Stimulated activated CD4-positive, alpha-beta T cell treated with anti-CD3 and anti-CD28 coated beads, Interleukin-1b, Interleukin-23, amount 100 ng/mL, for 24 hours (primary cell): ENCODE measurements around the gene ZBTB46.

Experiments used
- DNase-seq, 4 experiments: peaks; one replicate each; pipeline ENCODE4 v3.0.0-alpha.2; 2020; ENCODE audit warnings: low read depth in 4 of 4, low spot score in 1 of 4

ZBTB46 gene

DNA sequence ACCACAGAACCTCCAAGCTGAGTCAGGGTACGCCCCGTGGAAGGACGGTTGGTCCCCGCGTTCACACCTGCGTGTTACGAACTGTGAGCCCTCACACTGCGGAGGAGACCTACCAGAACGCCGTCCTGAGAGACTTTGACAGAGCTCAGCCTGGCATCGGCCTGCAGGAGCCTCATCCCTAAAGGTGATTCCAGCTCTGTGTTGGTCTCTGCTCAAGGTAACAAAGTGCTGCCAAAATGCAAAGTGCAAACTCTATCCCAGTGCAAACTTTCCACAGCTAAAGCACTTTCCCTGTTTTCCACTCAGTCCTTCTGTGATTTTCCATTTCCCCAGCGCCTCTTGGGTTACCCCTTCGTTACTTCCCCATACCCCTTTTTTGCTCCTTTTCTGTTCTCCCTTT lies 8.6 kb upstream of the ZBTB46 start:
- no peak for DNase-seq

DNA sequence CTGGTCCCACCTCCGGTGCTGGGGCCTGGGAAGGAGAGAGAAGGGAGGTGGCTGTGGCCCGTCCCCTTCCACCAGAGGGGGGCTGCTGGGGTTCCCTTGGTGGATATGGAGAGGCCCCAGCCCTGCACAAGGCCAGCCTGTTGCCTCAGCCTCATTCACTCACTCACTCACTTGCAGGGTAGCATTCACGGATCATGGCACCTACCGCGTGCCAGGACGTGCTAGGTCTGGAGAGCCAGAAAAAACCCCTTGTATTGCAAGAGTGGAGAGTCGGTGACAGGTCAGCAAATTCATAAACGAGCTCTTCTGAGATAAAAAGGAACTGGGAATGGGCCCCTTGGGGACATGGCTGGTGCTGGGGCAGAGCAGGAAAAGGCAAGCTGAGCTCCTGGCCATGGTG lies 6.4 kb upstream of the ZBTB46 start:
- DNase-seq, result no peak

DNA sequence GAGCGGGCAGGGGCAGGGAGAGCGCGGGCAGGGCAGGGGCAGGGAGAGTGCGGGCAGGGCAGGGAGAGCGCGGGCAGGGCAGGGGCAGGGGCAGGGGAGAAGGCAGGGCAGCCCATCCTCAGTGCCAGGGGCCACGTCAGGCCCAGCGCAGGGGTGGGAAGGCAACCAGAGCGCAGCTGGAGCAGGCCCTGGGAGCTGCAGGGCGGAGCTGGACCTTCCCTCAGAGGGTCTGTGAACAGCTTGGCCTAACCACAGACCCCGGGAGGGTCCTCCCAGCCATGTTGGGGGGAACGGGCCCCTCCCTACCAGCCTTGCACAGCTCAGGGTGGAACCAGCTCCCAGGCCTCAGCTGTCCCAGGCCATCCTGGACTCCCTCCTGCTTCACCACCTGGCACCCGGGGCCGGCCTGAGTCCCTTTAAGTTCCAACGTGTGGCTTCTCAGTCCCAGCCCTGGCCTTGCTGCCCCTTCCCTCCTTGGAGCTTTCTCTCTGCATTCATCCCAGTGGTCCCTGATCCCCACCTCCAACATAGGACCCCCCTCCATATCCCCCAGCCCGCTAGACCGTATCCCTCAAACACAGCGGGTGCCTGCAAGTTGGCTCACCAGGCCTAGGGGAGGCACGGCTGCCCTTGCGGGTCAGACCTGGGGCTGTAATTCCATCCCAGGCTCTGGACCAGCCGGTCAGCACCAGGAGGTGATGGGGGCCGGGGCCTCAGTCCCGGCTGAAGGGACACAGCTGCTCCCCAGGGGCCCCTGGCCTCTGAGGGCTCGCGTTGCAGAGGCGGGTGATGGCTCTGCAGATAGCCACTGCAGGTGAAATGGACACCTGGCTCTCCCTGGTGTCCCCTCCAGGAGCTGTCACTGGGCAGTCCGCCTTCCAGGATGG lies 5.6 kb upstream of the ZBTB46 start:
- DNase-seq, result no peak

DNA sequence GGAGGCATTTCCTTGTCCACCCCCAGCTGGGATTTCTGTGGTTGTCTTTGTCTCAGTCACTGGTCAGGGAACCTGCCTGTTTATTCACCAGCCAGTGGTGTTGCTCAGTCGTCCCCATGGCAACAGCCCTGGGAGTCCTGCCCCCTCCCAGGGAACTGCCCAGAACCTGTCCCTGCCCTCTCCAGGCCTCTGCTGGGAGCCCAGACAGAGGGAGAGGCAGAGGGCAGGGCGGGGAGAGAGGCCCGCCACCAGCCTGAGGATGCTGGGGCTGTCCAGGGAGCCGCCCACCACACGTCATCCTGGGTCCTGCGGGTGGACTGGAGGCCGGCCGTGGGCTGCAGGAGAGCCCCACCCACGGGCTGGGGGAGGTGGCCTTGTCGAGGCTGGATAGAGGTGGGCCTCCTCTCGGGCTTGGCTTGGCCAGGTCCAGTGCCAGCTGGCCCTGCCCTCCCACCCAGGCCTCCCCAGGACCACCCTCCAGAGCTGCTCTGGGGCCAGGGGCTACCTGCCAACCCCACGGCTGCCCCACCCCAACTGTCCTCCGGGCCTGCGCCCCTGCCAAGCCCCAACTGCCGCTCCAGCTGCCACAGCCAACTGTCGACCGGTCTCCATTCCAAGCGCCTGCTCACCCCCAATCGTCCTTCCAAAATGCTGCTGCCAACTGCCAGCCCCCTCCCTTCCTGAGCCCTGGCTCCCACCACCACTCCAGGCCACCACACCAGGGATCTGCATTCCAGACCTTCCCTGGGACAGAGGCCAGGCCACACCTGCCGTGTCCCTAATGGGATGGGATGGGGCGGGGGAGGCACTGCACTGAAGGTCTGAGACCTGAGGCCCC lies 4.2 kb upstream of the ZBTB46 start:
- DNase-seq, result no peak

DNA sequence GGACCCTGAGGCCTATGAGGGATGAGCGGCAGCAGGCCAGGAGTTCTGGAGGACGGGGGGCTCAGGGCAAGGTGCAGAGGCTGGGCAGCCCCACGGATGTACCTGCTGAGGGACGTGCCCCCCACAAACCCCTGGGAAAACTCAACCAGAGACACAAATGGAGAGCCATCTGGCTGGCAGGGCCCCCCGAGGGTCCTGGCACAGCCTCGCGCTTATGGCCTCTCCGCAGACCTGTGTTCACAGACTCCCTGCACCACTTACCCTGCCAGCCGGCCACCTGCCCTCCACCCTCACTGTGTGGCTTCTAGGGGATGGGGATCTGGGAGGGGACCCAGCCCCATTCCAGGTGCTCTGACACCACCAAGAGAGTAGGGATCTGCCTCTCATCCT lies 3.4 kb upstream of the ZBTB46 start:
- no peak for DNase-seq

DNA sequence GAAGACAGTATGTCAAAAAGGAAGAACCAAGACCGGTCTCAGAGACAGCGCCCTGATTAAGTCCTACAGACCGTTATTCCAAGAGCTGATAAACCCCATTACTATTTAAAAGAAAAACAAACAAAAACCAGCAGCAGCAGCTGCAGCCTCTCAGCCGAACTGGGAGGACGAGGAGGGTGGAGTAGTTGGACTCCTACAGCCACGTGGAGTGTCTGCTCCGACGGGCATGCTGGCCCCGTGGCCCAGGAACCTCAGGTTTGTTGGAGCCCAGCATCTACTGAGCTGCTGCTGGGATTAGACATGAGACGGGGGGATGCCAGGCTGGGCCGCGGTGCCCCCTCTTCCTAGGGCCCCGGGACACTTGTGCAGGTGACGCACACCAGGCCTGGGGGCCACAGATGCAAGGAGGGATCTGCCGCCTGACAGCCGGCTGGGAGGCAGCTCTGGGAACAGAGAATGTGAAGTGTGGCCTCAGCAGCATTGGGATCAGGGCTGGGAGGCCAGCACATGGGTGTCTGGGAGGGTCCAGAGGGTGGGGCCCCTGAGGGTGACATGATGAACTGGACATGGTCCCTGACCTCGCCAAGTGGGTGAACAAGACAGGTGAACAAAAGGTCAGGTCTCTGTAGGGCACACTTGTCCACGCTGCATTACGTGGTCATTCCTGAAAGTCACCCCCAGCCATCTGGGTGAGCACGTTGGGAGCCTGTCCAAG lies 2.9 kb upstream of the ZBTB46 start:
- no peak for DNase-seq

DNA sequence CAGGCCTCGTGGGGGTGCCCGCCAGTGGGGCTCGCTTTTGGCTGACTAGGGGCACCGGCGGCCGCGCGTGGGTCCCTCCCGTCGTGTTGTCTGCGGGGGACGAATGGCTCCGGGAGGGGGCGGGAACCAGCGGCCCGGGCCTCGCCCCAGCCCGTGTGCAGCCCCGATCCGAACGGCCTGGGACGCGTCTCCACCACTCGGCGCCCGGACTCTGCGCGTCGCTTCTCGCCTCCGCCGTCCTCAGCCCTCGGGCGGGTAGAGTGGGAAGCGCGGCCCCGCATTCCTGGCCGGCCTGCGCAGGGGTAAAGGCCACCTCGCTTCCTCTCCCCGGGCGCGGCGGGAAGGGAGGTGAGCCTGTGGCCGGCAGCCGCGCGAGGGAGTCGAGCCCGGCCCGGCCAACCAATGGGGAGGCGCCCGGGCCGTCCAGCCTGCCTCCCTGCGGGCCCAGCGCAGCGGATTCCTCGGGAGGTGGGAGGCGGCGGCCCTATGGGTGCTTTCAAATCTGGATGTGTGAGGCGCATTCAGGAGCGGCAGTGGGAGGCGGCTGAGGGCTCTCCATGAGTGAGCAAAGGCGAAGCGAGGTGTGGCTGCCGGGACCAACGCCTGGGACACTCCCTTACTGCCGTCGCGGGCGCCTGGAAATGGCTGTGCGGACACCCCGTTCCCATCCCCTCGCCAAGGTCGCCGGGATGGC lies 1.1 kb upstream of the ZBTB46 start:
- no peak for DNase-seq

DNA sequence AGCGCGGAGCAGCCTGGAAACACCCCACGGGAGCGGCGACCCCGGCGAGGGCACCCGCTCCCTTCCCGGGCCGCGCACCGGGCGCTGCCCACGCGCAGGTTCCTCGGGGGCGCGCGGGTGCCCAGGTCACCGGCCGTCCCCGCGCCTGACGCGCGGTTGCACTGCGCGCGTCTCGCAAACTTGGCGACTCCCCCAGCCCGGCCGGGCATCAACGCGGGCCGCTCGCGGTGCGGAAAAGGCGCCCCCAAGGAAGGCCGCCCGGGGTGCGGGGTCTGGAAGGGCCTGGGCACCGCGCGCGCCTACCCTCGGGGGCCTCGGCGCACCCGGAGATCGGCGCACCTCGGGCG lies 555 bp upstream of the ZBTB46 start:
- DNase-seq, result no peak

DNA sequence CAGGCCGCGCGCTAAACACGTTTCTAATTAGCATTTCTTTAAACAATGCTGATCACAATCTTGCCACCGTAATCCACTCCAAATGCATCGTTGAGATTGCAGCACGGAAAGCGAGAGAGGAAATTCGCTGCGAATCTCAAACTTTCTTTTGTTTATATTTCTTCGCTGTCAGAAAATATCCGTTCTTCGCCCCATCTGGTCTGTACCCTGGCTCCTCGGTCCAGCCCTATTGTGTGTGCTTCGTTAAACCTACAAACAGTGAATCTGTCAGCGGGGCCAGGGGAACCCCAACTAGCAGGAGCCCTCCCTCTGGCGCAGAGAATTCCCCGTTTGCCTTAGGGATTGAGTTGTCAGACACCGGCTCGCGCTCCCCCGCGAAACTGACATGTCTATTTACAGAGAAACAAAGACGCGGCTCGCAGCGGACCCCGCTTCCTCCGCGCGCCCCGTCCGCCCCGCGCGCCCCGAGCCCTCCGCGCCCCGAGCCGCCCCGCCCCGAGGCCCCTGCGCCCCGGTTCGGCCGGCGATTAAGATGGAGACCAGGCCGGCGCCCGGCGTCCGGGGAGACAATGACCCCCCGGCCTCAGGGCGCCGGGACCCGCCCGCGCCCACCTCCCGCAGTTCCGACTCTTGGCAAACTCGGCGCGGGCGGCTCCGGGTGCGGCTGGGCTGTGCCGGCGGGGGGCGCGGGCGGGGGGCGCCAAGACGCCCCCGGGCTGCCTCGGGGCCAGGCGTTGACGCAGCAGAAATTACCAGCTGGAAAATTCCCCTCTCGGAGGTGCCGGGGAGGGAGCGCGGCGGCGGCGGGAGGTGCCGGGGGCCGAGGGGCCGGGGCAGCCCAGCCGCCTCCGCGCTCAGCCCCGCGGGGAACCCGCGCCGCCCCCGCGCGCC lies 874 bp downstream of the ZBTB46 start:
- DNase-seq, result no peak

DNA sequence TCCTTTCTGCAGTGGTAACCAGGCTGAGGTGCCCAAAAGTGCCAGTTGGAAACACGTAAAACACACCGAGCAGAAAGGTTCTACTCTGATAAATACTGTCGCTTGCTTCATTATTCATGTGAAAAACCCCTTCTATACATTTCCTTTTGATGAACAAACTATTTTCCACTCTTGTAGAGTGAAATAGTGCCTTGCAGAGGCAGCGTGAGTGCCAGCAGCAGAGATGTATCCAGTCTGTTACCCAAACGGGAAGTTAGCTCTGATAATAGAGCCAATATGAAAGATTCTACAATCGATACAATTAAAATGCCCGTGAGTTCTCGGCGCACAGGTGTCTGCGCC lies 1.5 kb downstream of the ZBTB46 start:
- no peak for DNase-seq

DNA sequence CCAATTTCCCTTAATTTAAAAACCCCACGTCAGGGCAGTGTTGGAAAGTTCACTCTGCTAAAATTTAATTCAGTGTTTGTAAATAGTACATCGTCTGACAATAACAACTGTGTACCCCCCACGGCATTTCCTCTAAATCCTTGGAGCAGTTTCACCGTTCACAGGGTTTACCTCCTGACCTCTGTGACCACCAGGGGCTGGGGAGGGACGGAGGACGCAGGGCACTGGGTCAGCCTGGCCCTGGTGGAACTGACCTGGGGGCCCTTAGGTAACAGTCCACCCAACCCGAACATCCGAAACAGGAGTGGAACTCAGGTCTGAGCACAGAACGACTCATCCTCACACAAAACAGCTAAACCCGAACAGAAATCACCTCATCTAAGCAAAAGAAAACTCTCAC lies 2.1 kb downstream of the ZBTB46 start:
- no peak for DNase-seq

DNA sequence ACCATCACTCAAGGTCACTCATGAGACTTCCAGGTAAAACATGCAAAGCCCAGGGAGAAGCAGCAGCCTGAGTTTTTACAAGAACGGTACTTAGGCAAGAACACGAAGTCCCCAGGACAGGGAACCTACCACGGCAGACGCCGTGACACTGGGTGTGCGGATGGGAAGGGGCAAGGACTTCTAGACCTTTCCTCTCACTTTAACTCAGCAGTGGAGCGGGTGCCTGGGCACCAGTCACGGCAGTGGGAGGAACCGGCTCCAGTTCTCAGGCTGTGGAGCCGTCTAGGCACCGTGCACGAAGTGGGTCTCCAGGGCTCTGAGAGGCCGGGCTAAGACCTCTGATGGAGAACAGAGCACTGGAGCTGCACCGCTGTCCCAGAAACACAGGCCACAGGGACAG lies 2.5 kb downstream of the ZBTB46 start:
- DNase-seq, result no peak

DNA sequence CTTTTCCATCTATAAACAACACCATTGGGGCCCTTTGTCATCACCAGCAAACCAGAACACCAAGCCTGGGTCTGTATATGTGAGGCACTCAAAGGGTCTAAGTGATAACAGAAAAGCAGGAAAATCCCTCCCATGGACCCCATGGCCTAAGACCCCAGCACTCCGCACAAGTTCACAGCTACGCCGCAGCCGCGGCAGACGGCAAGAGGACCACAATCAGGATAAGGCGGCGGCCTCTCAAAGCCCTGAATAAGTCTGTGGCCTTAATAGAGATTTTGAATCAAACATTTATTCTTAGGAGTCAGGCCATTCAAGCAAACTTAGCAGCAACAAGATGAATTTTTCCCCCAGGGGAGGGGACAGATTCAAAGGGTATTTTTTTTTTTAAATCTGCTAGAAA lies 2.9 kb downstream of the ZBTB46 start:
- no peak for DNase-seq

DNA sequence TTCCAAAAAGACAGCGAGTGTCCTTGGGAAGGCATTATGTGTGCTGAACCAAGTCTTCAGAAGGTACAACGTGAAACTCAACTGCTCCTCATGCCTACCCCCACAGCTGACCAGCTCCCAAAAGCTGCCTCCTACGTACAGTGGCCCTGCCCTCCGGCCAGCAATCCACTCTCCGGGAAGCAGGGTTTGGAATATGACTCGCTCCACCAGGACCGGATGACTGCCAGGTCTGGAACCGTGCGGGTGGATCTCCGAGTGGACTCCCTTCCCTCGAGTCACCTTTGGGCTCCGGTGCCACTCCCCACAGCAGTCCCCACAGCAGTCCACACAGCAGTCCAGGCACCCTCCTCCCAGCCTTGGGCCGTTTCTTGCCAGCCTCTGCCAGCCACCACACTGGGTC lies 4.3 kb downstream of the ZBTB46 start:
- no peak for DNase-seq

DNA sequence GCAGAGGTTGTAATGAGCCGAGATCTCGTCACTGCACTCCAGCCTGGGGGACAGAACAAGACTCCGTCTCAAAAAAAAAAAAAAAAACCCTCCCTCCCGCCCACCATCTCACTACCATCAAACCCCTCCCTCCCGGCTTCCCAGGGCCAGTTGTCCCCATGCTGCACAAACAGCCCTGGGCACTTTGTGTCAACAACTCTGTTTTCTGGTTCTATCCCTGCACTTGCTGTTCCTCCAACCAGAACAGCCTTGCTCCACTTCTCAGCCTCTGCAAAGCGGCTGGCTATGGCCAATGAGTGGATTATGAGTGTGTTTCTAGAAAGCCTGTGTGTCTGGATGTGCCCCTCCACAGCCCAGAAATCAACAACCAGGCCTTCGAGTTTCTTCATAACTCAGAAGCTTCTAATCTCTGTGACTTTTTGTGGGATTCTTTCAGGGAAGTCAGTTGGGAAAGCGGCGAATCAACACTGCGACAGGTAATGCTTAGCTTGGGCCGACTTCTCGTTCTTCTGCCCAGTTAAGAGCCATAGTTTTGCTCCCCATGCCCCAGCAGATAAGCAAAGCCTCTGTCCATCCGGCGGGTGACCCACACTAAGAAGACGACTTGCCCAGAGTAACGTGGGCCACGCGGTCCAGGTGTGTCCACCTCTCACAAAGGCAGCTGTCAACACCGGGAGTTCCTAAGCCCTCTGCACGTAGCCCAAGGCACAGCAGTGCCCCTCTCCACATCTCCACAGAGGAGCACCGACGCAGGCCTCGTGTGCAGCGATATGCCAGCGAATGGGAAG lies 5.5 kb downstream of the ZBTB46 start:
- DNase-seq, result no peak

DNA sequence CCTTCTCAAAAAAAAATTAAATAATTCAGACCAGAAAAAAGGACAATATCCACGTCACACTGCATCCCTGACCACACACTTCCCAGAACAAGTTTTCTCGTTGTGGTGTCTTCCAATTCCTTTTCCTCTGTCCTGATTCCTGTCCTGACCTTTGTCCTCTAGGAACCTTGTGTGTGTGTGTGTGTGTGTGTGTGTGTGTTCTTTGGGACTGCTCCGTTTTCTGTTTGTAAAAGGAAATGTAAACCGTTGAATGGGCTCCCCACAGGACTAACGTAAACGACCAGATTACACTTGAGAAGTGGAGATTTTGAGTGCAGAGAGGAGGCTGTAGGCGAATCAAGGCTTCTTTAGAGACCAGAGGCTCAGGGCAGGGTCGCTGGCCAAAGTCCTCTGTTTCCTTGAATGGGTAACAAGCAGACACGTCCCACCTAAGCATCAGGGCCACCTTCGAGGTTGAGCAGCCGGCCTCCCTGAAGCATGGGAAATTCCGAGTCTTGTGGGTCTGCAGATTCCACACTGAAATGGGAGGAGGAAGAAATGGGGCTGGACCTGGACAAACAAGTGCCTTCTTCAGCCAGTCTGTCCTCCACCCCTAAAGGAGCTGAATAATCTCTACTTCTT lies 7.3 kb downstream of the ZBTB46 start:
- no peak for DNase-seq

DNA sequence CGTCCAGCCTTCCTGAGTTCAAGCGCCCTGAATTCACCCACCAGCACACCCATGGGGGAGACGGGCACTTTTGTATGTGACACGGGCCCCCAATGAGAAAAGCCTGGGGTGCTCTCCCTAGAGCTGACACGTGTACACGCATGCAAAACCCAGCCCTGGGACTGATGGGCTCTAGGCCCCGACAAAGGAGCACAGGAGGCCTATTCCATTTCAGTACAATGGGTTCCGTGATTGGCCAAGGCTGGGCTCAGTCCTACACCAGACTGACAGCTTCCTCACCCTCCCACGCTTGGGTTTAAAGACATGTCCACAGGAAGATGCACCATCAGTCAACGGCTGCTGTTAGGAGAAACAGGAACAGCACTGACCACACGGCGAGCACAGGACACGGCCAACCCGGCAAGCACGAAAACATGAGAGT lies 8.8 kb downstream of the ZBTB46 start:
- DNase-seq, result no peak

DNA sequence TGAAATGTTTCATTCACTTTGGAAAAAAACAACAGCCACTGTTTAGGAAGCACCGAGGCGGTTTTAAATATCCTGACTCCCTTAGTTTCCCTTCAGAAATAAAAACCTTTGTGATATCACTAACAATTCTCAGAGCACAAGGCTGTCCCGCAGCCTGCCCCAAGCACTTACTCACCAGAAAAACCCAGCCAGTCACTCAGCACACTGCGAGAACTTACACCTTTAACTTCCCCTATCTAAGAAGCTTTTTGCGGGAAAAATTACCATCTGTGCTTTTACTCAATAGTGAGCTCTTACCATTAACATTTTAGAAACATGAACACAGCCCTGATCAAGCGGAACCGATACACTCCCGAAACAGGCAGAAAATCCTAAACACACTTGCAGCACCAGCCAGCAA lies 9.3 kb downstream of the ZBTB46 start:
- DNase-seq, result no peak

DNA sequence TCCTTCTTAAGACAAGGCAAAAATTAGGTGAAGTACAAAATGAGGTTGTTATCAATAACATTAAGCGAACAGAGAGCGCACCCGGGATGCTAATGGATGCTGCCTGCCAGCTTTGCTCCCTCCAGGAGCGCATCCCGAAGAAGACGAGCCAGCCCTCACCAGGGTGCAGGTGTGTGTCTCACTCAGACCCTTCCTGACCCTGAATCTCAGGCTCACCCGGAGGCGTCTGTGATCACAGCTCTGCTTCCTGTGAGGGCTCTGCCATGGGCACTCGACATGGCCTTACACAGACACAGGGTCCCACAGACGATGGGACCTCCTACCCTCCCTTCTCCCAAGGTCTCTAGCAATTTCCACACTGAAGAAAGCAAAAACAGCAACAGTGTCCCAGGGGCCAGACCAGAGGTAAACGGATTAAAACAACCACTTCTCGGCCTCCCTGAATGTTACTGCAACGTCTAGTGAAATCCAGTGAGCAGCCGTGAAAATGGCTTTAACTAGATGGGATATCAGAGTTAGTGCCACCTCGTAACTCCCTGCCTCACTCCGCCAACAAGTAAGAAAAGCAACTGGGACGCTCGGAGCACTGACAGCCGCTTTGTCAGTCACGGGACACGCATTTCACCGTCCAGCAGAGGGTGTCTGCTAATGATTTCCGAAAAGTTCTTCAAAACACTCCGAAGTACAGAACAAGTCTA lies 11.7 kb downstream of the ZBTB46 start:
- DNase-seq, result no peak
